GM20431 (cell line): ENCODE data around the gene RBMY1A1.
"Not testable (repeated sequence)": the region's sequence is repeated elsewhere in the genome, so short reads cannot be mapped to it uniquely, and the experiment has no call there.

Source experiments
- in situ Hi-C: fragments of 300-500 bp; cut with MseI, MboI; formaldehyde crosslinking; loops from one replicate; pipeline ENCODE4 v1.15.0; 2020; ENCODE audit warnings: low sequenced_read_pairs; ENCODE audit not compliant: unreplicated experiment

RBMY1A1 gene

DNA sequence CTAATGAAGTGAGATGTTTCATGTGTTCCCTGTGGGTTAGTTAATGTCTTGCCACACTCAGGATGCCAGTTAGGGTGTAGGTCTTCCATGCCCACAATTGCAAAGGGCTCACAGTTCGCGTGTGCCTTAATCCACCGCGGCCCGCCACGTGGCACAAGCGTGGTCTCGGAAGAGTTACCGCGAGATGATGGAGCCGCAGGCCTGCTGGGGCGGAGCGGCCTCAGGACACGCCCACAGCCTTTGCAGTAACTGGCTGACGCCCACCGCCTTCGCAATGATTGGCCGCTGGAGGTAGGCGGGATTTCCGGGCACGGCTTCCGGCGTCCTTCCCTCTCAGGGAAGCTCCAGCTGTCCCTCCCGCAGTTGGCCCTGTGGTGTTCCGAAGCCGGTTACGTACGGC, at the start of gene RBMY1A1:
Gene RBMY1A1, plus strand, starts transcription at position 301 of the 400 bp plus-strand sequence. CDS start 2,013 bp downstream, outside the sequence.
- in situ Hi-C loops: not testable (repeated sequence)

DNA sequence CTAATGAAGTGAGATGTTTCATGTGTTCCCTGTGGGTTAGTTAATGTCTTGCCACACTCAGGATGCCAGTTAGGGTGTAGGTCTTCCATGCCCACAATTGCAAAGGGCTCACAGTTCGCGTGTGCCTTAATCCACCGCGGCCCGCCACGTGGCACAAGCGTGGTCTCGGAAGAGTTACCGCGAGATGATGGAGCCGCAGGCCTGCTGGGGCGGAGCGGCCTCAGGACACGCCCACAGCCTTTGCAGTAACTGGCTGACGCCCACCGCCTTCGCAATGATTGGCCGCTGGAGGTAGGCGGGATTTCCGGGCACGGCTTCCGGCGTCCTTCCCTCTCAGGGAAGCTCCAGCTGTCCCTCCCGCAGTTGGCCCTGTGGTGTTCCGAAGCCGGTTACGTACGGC, 23.6 kb upstream of the RBMY1A1 start, which contains the start of gene RBMY1B:
Gene RBMY1B, plus strand, starts transcription at position 301 of the 400 bp plus-strand sequence. CDS start 2,013 bp downstream, outside the sequence.
- in situ Hi-C loops: not testable (repeated sequence)

DNA sequence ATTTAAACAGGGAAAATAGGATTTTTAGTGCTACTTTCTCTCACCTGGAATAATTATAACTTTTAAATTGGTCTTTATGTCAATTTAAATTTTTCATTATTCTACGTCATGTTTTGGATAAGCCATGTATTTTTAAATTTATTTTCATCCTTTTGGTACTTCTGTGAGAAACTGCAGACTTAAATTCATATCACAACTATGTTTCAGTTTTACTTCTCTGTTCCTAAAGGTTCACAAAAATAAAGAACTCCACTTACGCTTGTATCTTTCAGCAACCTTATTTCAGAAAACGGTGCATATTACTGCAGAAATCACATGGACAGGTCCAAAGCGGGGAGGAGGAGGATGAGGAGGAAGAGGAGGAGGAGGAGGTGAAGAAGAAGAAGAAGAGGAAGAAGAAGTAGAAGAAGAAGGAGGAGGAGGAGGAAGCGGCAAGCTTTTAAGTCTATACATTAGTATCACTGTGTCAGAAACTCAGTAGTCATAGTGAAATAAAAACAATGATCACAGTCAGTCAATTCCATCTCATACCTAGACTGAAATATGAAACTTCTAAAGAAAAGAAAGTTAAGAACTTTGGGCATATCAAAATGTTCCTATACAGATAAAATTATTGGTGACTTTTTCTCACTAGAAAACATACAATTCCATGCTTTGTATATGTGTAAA, 24.8 kb downstream of the RBMY1A1 start:
- in situ Hi-C loops: not testable (repeated sequence)

DNA sequence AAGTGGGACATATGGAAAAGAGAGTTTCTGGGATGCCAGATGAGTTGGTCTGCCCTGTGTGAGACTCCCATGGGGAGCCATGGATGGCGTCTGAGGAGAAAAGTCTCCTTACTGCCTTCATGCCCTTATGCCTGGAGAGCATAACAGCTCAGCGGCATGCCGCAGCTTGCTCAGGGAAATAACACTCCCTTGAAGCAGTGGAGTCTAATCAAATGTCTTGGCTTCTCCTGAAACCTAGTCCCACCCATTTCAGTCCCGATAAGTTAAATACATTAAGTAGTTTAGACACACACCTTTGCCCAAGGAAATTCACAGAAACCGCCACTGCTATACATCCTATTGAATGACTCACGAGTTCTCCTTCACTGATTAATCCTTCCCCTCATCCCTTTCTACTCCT, 50.8 kb downstream of the RBMY1A1 start:
- in situ Hi-C loops: no loop called here

DNA sequence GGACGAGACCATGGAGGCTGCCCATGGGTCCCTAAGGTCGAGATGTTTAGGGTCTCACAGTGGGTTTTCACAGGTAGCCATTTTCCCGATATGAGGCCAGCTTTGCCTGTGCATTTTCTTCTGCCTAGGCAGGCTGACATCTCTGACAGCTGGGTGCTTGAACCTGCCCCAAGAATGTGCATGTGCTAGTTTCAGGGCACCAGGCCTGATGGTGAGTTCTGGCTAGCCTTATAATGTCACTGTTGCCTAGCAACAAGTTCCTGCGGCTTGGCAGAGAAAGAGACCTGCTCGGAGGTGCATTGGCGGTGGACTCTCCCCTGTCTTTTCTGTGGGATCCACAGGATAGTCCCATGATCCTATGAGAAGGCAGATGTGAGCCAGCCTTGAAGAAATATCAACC, 51.8 kb downstream of the RBMY1A1 start:
- in situ Hi-C loops: not testable (repeated sequence)

DNA sequence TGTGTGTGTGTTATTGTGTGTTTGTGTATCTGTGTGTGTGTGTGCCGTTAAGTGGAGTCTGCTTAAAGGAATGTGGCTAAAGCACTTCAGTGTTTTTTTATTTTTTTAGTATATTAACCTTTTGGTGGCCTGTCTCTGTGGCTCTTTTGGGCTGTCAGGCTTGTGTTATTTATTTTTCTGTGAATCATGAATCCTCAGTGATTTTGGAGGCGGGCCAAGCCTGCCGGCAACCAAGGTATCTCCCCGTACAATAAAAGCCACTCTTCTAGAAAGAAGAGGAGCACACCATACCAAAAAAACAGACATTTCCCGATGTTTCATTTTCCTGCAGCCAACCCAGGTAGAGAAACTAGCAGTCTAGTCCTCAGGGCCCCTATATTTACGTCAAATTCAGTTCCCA, 57.4 kb downstream of the RBMY1A1 start:
- in situ Hi-C loops: no loop called here

DNA sequence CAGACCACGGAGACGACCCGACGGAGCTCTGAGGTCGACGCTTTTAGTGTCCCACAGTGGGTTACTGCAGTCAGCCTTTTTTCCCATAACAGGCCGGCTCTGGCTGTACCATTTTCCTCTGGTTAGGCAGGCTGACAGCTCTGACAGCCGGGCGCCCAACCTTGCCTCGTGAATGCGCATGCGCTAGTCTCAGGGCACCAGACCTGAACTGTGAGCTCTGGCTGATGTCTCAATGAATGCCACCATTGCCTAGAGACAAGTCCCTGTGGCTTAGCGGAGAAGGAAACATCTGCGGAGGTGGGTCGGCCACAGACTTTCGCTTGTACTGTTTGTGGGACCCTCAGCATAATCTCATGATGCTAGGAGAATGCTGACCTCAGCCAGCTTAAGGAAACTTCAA, 61.6 kb downstream of the RBMY1A1 start:
- in situ Hi-C loops: not testable (repeated sequence)
